Raji (cell line): ENCODE data around the gene PARD3.

Source experiments
- POLR2A ChIP-seq: IDR thresholded peaks from 2 replicates; pipeline ENCODE4 v1.6.1; 2011; ENCODE audit warnings: low read depth, low read length, control low read depth; ENCODE audit not compliant: insufficient read depth

PARD3 gene

GRCh38 chr10:34647875-34648865, 166.9 kb downstream of the PARD3 start:
- no peak for TF ChIP-seq POLR2A

GRCh38 chr10:34647160-34647559, 167.9 kb downstream of the PARD3 start:
- no peak for TF ChIP-seq POLR2A

GRCh38 chr10:34646331-34646730, 168.8 kb downstream of the PARD3 start:
- no peak for TF ChIP-seq POLR2A

DNA sequence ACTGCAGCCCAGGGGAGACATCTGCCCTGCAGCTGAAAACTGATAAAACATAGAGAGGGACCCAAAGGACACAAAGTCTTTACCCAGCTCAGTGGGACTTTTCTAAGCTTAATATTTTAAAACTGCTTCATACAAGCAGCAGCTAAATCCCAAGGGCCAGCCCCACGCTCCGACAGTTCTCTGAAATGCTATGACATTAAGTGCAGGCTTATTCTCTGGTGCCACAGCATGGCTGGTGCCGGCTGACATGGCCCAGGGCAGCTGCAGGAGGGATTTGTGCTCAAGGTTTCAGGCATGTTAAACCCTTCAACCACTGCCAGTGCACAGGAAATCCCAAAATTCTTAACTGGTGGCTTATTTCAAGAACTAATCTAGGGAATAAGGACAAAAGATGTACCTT, 170.9 kb downstream of the PARD3 start:
- no peak for TF ChIP-seq POLR2A

- no peak for TF ChIP-seq POLR2A
Observed at GRCh38 chr10:34643620-34644019, 171.5 kb downstream of the PARD3 start.

- no peak for TF ChIP-seq POLR2A
Observed at GRCh38 chr10:34641913-34642558, 173.1 kb downstream of the PARD3 start.

GRCh38 chr10:34641147-34641912, 173.8 kb downstream of the PARD3 start:
- TF ChIP-seq POLR2A: no peak

GRCh38 chr10:34638406-34639054, 176.6 kb downstream of the PARD3 start:
- TF ChIP-seq POLR2A: no peak

GRCh38 chr10:34637418-34637911, 177.6 kb downstream of the PARD3 start:
- TF ChIP-seq POLR2A: no peak

DNA sequence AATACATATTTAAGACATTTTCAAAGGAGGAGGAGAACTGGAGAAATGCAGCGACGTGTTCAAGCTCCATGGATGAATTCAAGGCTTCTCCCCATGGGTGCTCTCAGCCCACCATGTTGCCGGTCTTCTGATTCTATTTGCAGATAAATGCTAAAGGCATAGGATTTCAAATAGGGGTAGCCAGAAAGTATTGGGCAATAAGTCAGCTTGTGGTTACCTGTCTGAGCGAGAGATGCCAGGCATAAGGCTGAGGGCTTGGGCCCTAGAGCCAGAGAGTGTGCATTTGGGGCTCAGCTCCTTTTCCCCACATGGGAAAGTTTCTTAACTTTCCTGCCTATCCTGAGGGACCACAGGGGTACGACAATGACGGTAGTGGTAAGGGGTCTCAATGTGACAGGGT, 180.0 kb downstream of the PARD3 start:
- no peak for TF ChIP-seq POLR2A

- TF ChIP-seq POLR2A: no peak
Observed at GRCh38 chr10:34633374-34633773, 181.7 kb downstream of the PARD3 start.

GRCh38 chr10:34629084-34629483, 186.0 kb downstream of the PARD3 start:
- no peak for TF ChIP-seq POLR2A

DNA sequence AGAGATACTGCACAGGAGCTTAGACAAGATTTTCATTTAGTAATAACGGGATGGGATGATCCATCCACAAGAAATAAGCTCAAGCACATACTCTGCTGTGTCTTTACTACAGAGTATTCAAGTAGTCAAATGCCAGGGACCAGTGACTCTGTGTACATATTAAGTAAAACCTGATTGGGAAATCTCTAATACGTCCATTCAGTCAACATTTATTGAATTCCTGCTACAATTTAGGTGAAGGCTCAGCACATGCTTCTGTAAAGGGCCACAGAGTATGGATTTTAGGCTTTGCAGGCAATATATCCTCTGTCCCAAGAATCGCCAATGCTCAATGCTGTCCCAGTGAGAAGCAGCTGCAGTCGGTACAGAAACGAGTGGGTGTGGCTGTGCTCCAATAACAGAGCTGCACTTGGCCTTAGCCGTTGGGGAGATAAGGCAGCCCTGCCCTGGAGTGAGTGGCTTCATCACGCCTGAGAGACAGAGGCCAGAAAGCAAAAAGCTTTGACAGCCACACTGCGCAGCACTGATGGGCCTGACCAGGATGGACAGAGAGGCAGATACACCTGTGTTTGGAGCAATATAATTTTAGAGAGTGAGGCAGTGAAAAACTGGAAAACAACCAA, 186.8 kb downstream of the PARD3 start:
- no peak for TF ChIP-seq POLR2A

- TF ChIP-seq POLR2A: no peak
Observed at GRCh38 chr10:34627741-34628140, 187.4 kb downstream of the PARD3 start.
